Measurements from ENCODE around the gene PPFIA1.

DNA sequence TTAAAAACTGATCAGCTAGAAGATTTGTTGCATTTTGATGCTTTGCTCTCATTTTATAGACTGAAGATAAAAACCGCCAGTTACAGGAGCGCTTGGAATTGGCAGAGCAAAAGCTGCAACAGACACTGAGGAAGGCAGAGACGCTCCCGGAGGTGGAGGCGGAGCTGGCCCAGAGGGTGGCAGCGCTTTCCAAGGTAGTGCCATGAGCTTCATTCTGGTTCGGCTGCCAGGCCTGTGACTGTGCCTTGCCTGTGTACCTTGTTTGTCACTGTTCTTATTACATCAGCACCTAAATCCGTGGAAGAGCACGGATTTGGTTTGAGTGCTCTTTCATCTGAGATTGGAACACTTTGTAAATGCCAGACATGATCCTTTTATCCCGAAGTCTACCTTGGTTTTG lies 61.4 kb downstream of the PPFIA1 start:
- TF ChIP-seq, protein P1, sequence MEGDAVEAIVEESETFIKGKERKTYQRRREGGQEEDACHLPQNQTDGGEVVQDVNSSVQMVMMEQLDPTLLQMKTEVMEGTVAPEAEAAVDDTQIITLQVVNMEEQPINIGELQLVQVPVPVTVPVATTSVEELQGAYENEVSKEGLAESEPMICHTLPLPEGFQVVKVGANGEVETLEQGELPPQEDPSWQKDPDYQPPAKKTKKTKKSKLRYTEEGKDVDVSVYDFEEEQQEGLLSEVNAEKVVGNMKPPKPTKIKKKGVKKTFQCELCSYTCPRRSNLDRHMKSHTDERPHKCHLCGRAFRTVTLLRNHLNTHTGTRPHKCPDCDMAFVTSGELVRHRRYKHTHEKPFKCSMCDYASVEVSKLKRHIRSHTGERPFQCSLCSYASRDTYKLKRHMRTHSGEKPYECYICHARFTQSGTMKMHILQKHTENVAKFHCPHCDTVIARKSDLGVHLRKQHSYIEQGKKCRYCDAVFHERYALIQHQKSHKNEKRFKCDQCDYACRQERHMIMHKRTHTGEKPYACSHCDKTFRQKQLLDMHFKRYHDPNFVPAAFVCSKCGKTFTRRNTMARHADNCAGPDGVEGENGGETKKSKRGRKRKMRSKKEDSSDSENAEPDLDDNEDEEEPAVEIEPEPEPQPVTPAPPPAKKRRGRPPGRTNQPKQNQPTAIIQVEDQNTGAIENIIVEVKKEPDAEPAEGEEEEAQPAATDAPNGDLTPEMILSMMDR (IDR thresholded peaks at IDR 0.05; ENCODE audit: insufficient read depth, low read length, poor library complexity, severe bottlenecking): no peak
- TF ChIP-seq EZH2phosphoT487 (conservative IDR thresholded peaks at IDR 0.05; ENCODE audit: low read length): no peak
